A549 (cell line): ENCODE data around the gene CFAP97D2. TPM values are rescaled to one million over a fixed set of nuclear protein-coding genes. Genes with fewer than 3 reads are reported as not detected.

Source experiments
- ATAC-seq, 2 experiments: fragments of 200-7000 bp in 1 of 2; fragments of >200 bp in 1 of 2; cut with Nextera tagmentation in 1 of 2; cut with Tn5 transposase in 1 of 2; 3 replicates each; pipeline versions ENCODE4 v1.8.0 to v1.9.1; 2018 to 2020; ENCODE audit warnings: mild to moderate bottlenecking in 1 of 2, moderate library complexity in 1 of 2
- CTCF ChIA-PET: fragments of 300-600 bp; sonication (Branson Sonifier 250); formaldehyde crosslinking; extraction: SDS; loops from one replicate; lab custom pipeline; 2021; ENCODE audit warnings: antibody characterized with exemption, inconsistent platforms; lab: Yijun Ruan, JAX
- POLR2A ChIA-PET: fragments of 350-600 bp; formaldehyde crosslinking; extraction: SDS; loops from one replicate; lab custom pipeline; 2021; ENCODE audit warnings: antibody characterized with exemption, inconsistent platforms; lab: Yijun Ruan, JAX
- DNase-seq, 2 experiments: peaks; one replicate each; pipeline versions ENCODE4 v3.0.0 to v3.0.0-alpha.2; 2011 to 2016; ENCODE audit warnings: low read depth in 1 of 2, low spot score in 1 of 2
- FAIRE-seq: peaks from 2 replicates; lab custom pipeline; 2011; peaks lifted over from hg19 to GRCh38; lab: Jason Lieb, UNC
- H3K27ac ChIP-seq, 2 experiments: fragments of >200 bp; sonication (Bioruptor Twin); formaldehyde crosslinking; 3 replicates each; pipeline ENCODE4 v1.5.1; 2016 to 2017
- H3K4me1 ChIP-seq: fragments of >200 bp; sonication (Bioruptor Twin); formaldehyde crosslinking; 3 replicates; pipeline ENCODE4 v1.6.1; 2016
- H3K4me2 ChIP-seq: fragments of >200 bp; sonication (Bioruptor Twin); formaldehyde crosslinking; 3 replicates; pipeline ENCODE4 v1.6.1; 2016
- H3K4me3 ChIP-seq: fragments of >200 bp; sonication (Bioruptor Twin); formaldehyde crosslinking; 3 replicates; pipeline ENCODE4 v1.5.1; 2016
- H3K9me3 ChIP-seq: fragments of >200 bp; sonication (Bioruptor Twin); formaldehyde crosslinking; 3 replicates; pipeline ENCODE4 v1.6.1; 2016
- BHLHE40 ChIP-seq: IDR thresholded peaks from 2 replicates; pipeline ENCODE4 v1.6.1; 2012; ENCODE audit warnings: low read depth, low read length, inconsistent platforms
- CBX8 ChIP-seq: fragments of 200-600 bp; sonication (generic); IDR thresholded peaks from 2 replicates; pipeline ENCODE4 v1.6.1; 2016
- CHD4 ChIP-seq: fragments of 200-600 bp; sonication (generic); IDR thresholded peaks from 2 replicates; pipeline ENCODE4 v1.6.1; 2016; ENCODE audit warnings: antibody characterized with exemption, mild to moderate bottlenecking, borderline replicate concordance
- E2F6 ChIP-seq: IDR thresholded peaks from 2 replicates; pipeline ENCODE4 v1.6.1; 2012; ENCODE audit warnings: low read depth, borderline replicate concordance
- ESRRA ChIP-seq: fragments of 150-350 bp; IDR thresholded peaks from 2 replicates; pipeline ENCODE4 v1.6.1; 2014; ENCODE audit warnings: mild to moderate bottlenecking, low read length, borderline replicate concordance
- FOSL2 ChIP-seq, 2 experiments: fragments of 450-650 bp in 1 of 2; fragments of >200 bp in 1 of 2; sonication (Bioruptor Twin) in 1 of 2; formaldehyde crosslinking; IDR thresholded peaks; 2 replicates each; pipeline versions ENCODE4 v1.5.0 to v1.6.1; 2016 to 2020; ENCODE audit warnings: mild to moderate bottlenecking in 1 of 2, moderate library complexity in 1 of 2
- HDAC2 ChIP-seq: fragments of 200-600 bp; sonication (generic); IDR thresholded peaks from 2 replicates; pipeline ENCODE4 v1.6.1; 2016
- HEYL ChIP-seq: fragments of 250-450 bp; sonication (Bioruptor Pico); IDR thresholded peaks from 2 replicates; pipeline ENCODE4 v1.8.0; 2021; ENCODE audit warnings: mild to moderate bottlenecking, moderate library complexity
- HOXB13 ChIP-seq: fragments of 250-450 bp; sonication (Bioruptor Pico); IDR thresholded peaks from 2 replicates; pipeline ENCODE4 v1.5.0; 2020; ENCODE audit warnings: low read depth, mild to moderate bottlenecking, moderate library complexity
- JUN ChIP-seq, 2 experiments: fragments of >200 bp; sonication (Bioruptor Twin); formaldehyde crosslinking; IDR thresholded peaks; 2 replicates in 1 of 2; 3 replicates in 1 of 2; pipeline ENCODE4 v1.6.1; 2016 to 2017
- KDM1A ChIP-seq: fragments of 200-600 bp; sonication (generic); IDR thresholded peaks from 2 replicates; pipeline ENCODE4 v1.6.1; 2016; ENCODE audit warnings: low read depth, mild to moderate bottlenecking
- KDM5A ChIP-seq: fragments of 200-600 bp; sonication (generic); IDR thresholded peaks from 2 replicates; pipeline ENCODE4 v1.6.1; 2016; ENCODE audit warnings: antibody characterized with exemption, mild to moderate bottlenecking
- MAFK ChIP-seq: fragments of 450-650 bp; IDR thresholded peaks from 2 replicates; pipeline ENCODE4 v1.6.1; 2014; ENCODE audit not compliant: partially characterized antibody
- MAZ ChIP-seq: fragments of 150-350 bp; IDR thresholded peaks from 2 replicates; pipeline ENCODE4 v1.6.1; 2014; ENCODE audit warnings: antibody characterized with exemption, low read depth, low read length, borderline replicate concordance
- MYC ChIP-seq: IDR thresholded peaks from 2 replicates; pipeline ENCODE4 v1.6.1; 2012; ENCODE audit warnings: mild to moderate bottlenecking, inconsistent platforms, low read length, improper control_type of control experiment, borderline replicate concordance
- POLR2AphosphoS2 ChIP-seq: conservative IDR thresholded peaks from 2 replicates; pipeline ENCODE4 v1.6.1; 2012; ENCODE audit warnings: low read length, improper control_type of control experiment, inconsistent platforms
- SREBF2 ChIP-seq: fragments of 450-650 bp; IDR thresholded peaks from 2 replicates; pipeline ENCODE4 v1.6.1; 2014; ENCODE audit warnings: mild to moderate bottlenecking, moderate library complexity
- ZNF302 ChIP-seq: fragments of 250-450 bp; sonication (Bioruptor Pico); IDR thresholded peaks from 2 replicates; pipeline ENCODE4 v1.9.0; 2021; ENCODE audit warnings: inconsistent platforms, mild to moderate bottlenecking, moderate library complexity
- WGBS: methylation state at CpG from one replicate; pipeline ENCODE4 v1.1.6; 2017; ENCODE audit errors: missing lambda C conversion rate; 5-methylcytosine and 5-hydroxymethylcytosine counted together
- polyA plus RNA-seq, 4 experiments: library from polyadenylated mRNA; depleted of rRNA in 3 of 4; stranded (reverse); fragments of >200 nt; fragmentation: RNase III in 1 of 4; extraction: RNeasy Plus Mini Kit Qiagen cat#74134 plus additional on column Dnase treatment in 1 of 4; gene quantifications; 2 replicates in 3 of 4; 3 replicates in 1 of 4; pipeline ENCODE4 v1.2.3, GENCODE V29; 2011 to 2017
- TF ChIP-seq, protein P1 (sequence below): fragments of 250-450 bp; sonication (Bioruptor Pico); IDR thresholded peaks from 2 replicates; pipeline ENCODE4 v1.5.0; 2020; ENCODE audit warnings: low read depth, mild to moderate bottlenecking, moderate library complexity
- TF ChIP-seq, protein P2 (sequence below): IDR thresholded peaks from 2 replicates; pipeline ENCODE4 v1.6.1; 2012

CFAP97D2 gene
- polyA plus RNA-seq, 2 of the 4 experiments (the other 2 are of a cell fraction), result not detected

- Histone ChIP-seq H3K27ac (peak overlapping the region; percentile 94 to 97), H3K4me3 (peak overlapping the region; percentile 83), H3K4me1 (peaks cover 5% of the 10 kb centered on the region; the same call in 1 of the 3 replicates), H3K9me3 (no peaks in the 10 kb centered on the region), H3K4me2 (peak overlapping the region; percentile 98)
- 5% methylated on average over 10 of the region's 10 CpGs for WGBS
- FAIRE-seq, result no peak
- DNase-seq, result no peak
- ATAC-seq, result no peak
- TF ChIP-seq, protein P1, sequence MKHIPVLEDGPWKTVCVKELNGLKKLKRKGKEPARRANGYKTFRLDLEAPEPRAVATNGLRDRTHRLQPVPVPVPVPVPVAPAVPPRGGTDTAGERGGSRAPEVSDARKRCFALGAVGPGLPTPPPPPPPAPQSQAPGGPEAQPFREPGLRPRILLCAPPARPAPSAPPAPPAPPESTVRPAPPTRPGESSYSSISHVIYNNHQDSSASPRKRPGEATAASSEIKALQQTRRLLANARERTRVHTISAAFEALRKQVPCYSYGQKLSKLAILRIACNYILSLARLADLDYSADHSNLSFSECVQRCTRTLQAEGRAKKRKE (CRISPR knock-in tag), result no peak
- TF ChIP-seq SREBF2, result no peak
- no peak for TF ChIP-seq CHD4
- TF ChIP-seq POLR2AphosphoS2, result no peak
- TF ChIP-seq MAZ, result no peak
- TF ChIP-seq MYC, result no peak
- no peak for TF ChIP-seq ZNF302 (CRISPR knock-in tag)
- TF ChIP-seq HDAC2, result no peak
- TF ChIP-seq ESRRA, result no peak
- TF ChIP-seq FOSL2 (IDR thresholded peaks at IDR 0.05), result no peak
- TF ChIP-seq FOSL2 (CRISPR knock-in tag; IDR thresholded peaks at IDR 0.05), result no peak
- no peak for TF ChIP-seq KDM1A
- TF ChIP-seq E2F6, result no peak
- ChIA-PET POLR2A (no interaction called here), CTCF (interaction anchor here (1.6 to 2.4 kb wide), 2 partner anchors 10 to 12 kb away, joined by 4 to 7 read pairs; no protein-coding TSS in a partner anchor)
Measured at GRCh38 chr13:114235697-114236096, 56.6 kb downstream of the CFAP97D2 start.

DNA sequence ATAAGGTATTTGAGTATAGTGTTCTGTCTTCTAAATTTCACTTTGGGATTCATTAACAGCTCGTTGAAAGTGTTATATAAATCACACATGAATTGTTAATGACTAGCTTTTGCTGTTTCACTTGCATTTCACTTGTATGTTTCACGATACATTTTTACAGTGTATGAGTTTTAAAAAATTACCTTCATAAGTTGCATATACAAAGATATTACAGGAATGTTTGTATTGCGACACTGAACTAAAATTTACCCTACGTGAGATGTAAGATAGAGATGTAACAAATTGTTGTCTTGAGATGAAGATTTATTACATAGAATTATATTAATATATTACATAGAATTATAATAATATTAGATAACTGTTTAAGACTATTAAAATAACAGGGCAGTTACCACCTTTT lies 57.2 kb downstream of the CFAP97D2 start:
- H3K27ac ChIP-seq, result peak overlapping the region in 1 of 2 experiments; percentile 97; a peak in 2 of 6 replicates
- FAIRE-seq (no peak), DNase-seq (no peak), ATAC-seq (no peak)
- H3K9me3 ChIP-seq, result no peaks in the 10 kb centered on the region
- H3K4me3 ChIP-seq, result peak overlapping the region; percentile 83
- CTCF ChIA-PET, result interaction anchor here (1.6 to 2.4 kb wide), 2 partner anchors 10 to 12 kb away, joined by 4 to 7 read pairs; no protein-coding TSS in a partner anchor
- peaks cover 5% of the 10 kb centered on the region; the same call in 1 of the 3 replicates for H3K4me1 ChIP-seq
- POLR2A ChIA-PET, result interaction anchor here (0.7 kb wide), 1 partner anchor 137 kb away, joined by 3 read pairs; no protein-coding TSS in a partner anchor
- 63% methylated on average over 4 of the region's 4 CpGs for WGBS
- TF ChIP-seq, protein P2, sequence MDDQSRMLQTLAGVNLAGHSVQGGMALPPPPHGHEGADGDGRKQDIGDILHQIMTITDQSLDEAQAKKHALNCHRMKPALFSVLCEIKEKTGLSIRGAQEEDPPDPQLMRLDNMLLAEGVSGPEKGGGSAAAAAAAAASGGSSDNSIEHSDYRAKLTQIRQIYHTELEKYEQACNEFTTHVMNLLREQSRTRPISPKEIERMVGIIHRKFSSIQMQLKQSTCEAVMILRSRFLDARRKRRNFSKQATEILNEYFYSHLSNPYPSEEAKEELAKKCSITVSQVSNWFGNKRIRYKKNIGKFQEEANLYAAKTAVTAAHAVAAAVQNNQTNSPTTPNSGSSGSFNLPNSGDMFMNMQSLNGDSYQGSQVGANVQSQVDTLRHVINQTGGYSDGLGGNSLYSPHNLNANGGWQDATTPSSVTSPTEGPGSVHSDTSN, result no peak
- no peak for TF ChIP-seq HEYL (CRISPR knock-in tag)
- TF ChIP-seq KDM5A, result no peak
- TF ChIP-seq BHLHE40, result no peak
- TF ChIP-seq MAFK, result no peak
- no peak for TF ChIP-seq CBX8
- TF ChIP-seq HOXB13 (CRISPR knock-in tag), result no peak
- TF ChIP-seq E2F6, result no peak
- no peak for TF ChIP-seq JUN (IDR thresholded peaks at IDR 0.05)
- TF ChIP-seq, all 56 proteins: peak for 0
- peak overlapping the region; percentile 98 for H3K4me2 ChIP-seq
